Memory B cell (primary cell): ENCODE results near the gene SMIM41.
A peak's percentile ranks its signal among the peaks of the same experiment; 100 is the strongest.
"Not testable (repeated sequence)": the region's sequence is repeated elsewhere in the genome, so short reads cannot be mapped to it uniquely, and the experiment has no call there.

Experiments
- ATAC-seq: fragments of 150-1000 bp; cut with Tn5 transposase; 2 replicates; pipeline ENCODE4 v1.10.0; 2021; ENCODE audit warnings: low read depth, mild to moderate bottlenecking, moderate library complexity
- DNase-seq, 2 donors: peaks; one replicate each; pipeline ENCODE4 v3.0.0; 2022; ENCODE audit warnings: low spot score in 2 of 2
- H3K27ac Mint-ChIP-seq: one replicate; pipeline ENCODE4 v1.8.0; 2022; ENCODE audit warnings: mild to moderate bottlenecking, moderate library complexity, mixed read lengths
- H3K27me3 Mint-ChIP-seq: one replicate; pipeline ENCODE4 v1.8.0; 2022; ENCODE audit warnings: mixed read lengths
- H3K36me3 Mint-ChIP-seq: one replicate; pipeline ENCODE4 v1.8.0; 2022; ENCODE audit warnings: mild to moderate bottlenecking, mixed read lengths
- H3K4me1 Mint-ChIP-seq: one replicate; pipeline ENCODE4 v1.8.0; 2022; ENCODE audit warnings: mixed read lengths
- H3K4me3 Mint-ChIP-seq: one replicate; pipeline ENCODE4 v1.8.0; 2022; ENCODE audit warnings: mild to moderate bottlenecking, moderate library complexity, mixed read lengths
- H3K9me3 Mint-ChIP-seq: one replicate; pipeline ENCODE4 v1.8.0; 2022; ENCODE audit warnings: mixed read lengths

Gene SMIM41

GRCh38 chr12:52097045-52097666, 17.7 kb downstream of the SMIM41 start:
- Mint-ChIP-seq H3K27me3 (peaks cover 22% of the 10 kb centered on the region), H3K4me1 (no peaks in the 10 kb centered on the region), H3K36me3 (no peaks in the 10 kb centered on the region), H3K4me3 (no peak overlapping the region), H3K9me3 (no peaks in the 10 kb centered on the region), H3K27ac (no peak overlapping the region)
- ATAC-seq: no peak
- DNase-seq: no peak

DNA sequence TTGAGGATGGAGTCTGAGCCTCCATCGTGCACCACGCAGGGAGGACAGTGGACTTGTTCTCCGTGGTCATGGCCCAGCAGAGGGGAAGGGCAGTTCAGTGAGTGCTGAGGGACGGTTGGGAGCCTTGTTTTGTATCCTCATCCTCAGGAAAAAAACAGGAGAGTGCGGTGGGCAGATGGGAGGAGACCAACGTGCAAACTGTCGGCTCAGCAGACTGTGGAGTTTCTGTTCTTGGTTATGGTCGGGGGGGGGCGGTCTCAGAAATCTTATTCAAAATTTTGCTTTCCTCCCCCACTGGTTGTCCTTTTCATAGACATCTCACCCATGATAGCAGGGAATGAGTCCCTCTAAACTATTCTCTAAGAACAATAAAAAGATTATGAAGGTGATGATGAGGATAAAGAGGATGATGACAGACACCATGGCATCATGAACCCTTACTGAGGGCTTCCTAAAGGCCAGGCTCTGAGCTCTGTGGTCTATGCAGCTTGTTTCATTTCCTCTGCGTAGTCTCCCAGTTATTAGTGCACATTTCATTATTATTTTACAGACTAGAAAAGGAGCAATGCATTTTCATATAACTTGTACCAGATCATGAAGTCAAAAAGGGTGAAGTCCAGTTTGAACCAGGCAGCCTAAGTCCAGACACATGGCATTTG, 25.1 kb downstream of the SMIM41 start:
- Mint-ChIP-seq H3K4me3 (peak overlapping the region; percentile 60), H3K27ac (peak overlapping the region; percentile 1)
- H3K4me1 Mint-ChIP-seq, H3K27me3 Mint-ChIP-seq, H3K9me3 Mint-ChIP-seq, H3K36me3 Mint-ChIP-seq: not testable (repeated sequence)
- ATAC-seq (peak; percentile 47), DNase-seq (peak in 1 of 2 donors; percentile 31)

DNA sequence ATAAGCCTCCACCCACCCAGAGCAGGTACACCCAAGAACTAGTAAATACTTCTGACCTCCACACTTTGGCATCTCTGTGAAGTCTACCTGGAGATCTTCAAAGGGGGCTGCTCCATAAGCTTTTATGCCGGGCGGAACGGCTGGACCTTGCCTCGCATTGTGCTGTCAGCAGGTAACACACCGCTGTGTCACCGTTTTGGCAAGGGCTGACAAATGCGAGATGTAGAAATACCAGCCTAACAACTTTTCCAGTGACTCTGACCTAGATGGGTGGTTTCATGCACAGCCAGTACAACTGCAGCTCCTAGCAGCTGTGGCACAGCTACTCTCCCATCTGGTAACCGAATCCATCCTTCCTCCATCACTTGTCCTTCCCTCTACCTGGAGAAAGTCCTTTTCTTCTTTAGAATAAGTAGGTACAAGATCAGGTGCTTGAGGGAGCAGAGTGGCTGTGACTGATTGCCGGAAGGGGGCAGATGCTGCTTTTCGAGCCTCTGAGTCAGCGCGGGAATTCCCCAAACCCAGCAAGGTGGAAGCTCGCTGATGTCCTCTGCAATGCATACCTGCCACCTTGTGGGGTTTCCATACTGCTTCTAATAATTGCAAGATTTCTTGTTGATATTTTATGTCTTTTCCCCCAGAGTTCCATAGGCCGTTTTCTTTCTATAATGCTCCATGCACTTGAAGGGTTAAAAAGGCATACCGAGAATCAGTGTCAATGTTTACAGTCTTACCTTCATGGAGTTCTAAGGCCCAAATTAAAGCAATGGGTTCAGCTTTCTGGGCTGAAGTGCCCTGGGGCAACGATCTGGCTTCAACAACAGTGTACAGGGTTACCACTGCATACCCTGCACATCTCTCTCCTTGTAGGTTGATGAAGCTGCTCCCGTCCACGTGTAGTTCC, 37.0 kb downstream of the SMIM41 start:
- DNase-seq: peak; percentile 50 to 66
- not testable (repeated sequence) for H3K4me3 Mint-ChIP-seq, H3K27me3 Mint-ChIP-seq, ATAC-seq, H3K36me3 Mint-ChIP-seq, H3K9me3 Mint-ChIP-seq
- Mint-ChIP-seq H3K27ac (peak overlapping the region; percentile 76), H3K4me1 (peaks cover 28% of the 10 kb centered on the region)

- Mint-ChIP-seq H3K27ac (peak overlapping the region; percentile 81), H3K4me1 (peaks cover 35% of the 10 kb centered on the region)
- DNase-seq (peak in 1 of 2 donors; percentile 20), ATAC-seq (peak; percentile 27)
- H3K27me3 Mint-ChIP-seq, H3K36me3 Mint-ChIP-seq, H3K9me3 Mint-ChIP-seq, H3K4me3 Mint-ChIP-seq: not testable (repeated sequence)
Measured at GRCh38 chr12:52117806-52118475, 38.4 kb downstream of the SMIM41 start.

- Mint-ChIP-seq H3K4me1 (peaks cover 35% of the 10 kb centered on the region), H3K9me3 (no peaks in the 10 kb centered on the region), H3K36me3 (no peaks in the 10 kb centered on the region), H3K4me3 (peak overlapping the region; percentile 24), H3K27ac (peak overlapping the region; percentile 75), H3K27me3 (no peaks in the 10 kb centered on the region)
- ATAC-seq (peak; percentile 18), DNase-seq (peak; percentile 23 to 49)
Measured at GRCh38 chr12:52119398-52120254, 40.1 kb downstream of the SMIM41 start.

- no peaks in the 10 kb centered on the region for H3K9me3 Mint-ChIP-seq
- no peak for DNase-seq
- peak overlapping the region; percentile 50 for H3K27ac Mint-ChIP-seq
- peaks cover 35% of the 10 kb centered on the region for H3K4me1 Mint-ChIP-seq
- peaks cover 7% of the 10 kb centered on the region for H3K27me3 Mint-ChIP-seq
- no peak overlapping the region for H3K4me3 Mint-ChIP-seq
- no peaks in the 10 kb centered on the region for H3K36me3 Mint-ChIP-seq
- ATAC-seq: no peak
Measured at GRCh38 chr12:52120951-52121823, 41.7 kb downstream of the SMIM41 start.

GRCh38 chr12:52121824-52122539, 42.5 kb downstream of the SMIM41 start:
- H3K27ac Mint-ChIP-seq: peak overlapping the region; percentile 50
- ATAC-seq: no peak
- H3K36me3 Mint-ChIP-seq: no peaks in the 10 kb centered on the region
- peaks cover 30% of the 10 kb centered on the region for H3K4me1 Mint-ChIP-seq
- H3K9me3 Mint-ChIP-seq: no peaks in the 10 kb centered on the region
- peaks cover 11% of the 10 kb centered on the region for H3K27me3 Mint-ChIP-seq
- DNase-seq: peak; percentile 59 to 67
- no peak overlapping the region for H3K4me3 Mint-ChIP-seq

DNA sequence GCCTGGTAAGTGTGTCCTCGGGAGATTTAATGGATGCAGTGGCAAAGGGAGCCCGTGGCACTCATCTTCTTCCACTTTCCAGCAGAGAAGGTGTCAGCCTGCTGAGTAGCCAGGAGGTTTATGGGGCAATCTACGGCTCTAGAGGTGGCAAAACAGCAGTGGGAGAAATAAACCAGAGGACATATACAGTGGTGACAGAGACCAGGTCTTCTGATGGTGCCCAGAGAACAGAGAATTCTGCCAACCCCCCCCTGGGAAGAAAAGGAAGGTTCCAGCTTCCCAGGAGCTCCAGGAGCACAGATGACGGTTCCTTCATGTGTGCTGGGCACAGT, 43.0 kb downstream of the SMIM41 start:
- DNase-seq: no peak
- Mint-ChIP-seq H3K27ac (no peak overlapping the region), H3K4me3 (no peak overlapping the region), H3K36me3 (no peaks in the 10 kb centered on the region), H3K9me3 (no peaks in the 10 kb centered on the region), H3K27me3 (peaks cover 16% of the 10 kb centered on the region), H3K4me1 (peaks cover 29% of the 10 kb centered on the region)
- no peak for ATAC-seq

GRCh38 chr12:52122904-52123303, 43.4 kb downstream of the SMIM41 start:
- no peaks in the 10 kb centered on the region for H3K36me3 Mint-ChIP-seq
- DNase-seq: no peak
- peaks cover 17% of the 10 kb centered on the region for H3K27me3 Mint-ChIP-seq
- no peak overlapping the region for H3K27ac Mint-ChIP-seq
- ATAC-seq: no peak
- H3K9me3 Mint-ChIP-seq: no peaks in the 10 kb centered on the region
- H3K4me3 Mint-ChIP-seq: no peak overlapping the region
- H3K4me1 Mint-ChIP-seq: peaks cover 25% of the 10 kb centered on the region

DNA sequence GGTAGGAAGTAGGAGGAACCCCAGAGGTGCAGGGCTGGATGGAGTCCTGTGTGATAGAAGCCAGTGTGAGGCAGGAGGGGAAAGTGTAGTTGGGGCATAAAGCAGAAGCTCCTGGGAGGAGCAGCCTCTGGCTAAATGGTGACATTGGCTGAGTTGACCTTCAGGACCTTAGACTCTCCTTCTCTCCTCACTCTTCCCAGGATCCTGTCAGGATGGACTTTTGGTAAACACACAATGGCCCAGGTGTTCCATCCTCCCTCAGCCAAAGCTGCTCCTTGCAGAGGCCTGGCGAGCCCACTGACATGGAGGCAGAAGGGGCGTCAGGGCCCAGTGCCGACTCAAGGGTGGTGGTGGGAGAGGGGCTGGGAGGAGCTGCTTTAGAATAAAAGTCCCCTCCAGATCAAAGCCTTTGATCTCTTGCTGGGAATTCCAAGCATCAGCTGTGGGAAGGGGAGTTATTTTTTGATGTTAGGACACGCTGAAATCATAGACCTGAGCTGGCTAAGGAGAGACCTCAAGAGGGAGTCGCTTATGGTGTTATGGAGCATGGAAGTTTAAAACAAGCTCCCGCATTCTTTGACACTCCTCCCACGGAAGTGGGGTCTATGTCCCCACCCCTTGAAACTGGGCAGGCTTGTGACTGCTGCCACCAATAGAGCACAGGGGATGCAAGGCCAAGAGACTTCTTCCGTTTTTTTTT, 44.1 kb downstream of the SMIM41 start:
- peaks cover 18% of the 10 kb centered on the region for H3K4me1 Mint-ChIP-seq
- DNase-seq: no peak
- H3K4me3 Mint-ChIP-seq: no peak overlapping the region
- no peaks in the 10 kb centered on the region for H3K9me3 Mint-ChIP-seq
- no peaks in the 10 kb centered on the region for H3K36me3 Mint-ChIP-seq
- peak; percentile 54 for ATAC-seq
- H3K27ac Mint-ChIP-seq: no peak overlapping the region
- H3K27me3 Mint-ChIP-seq: peaks cover 18% of the 10 kb centered on the region

GRCh38 chr12:52125476-52125900, 46.0 kb downstream of the SMIM41 start:
- ATAC-seq: no peak
- no peak for DNase-seq
- no peak overlapping the region for H3K4me3 Mint-ChIP-seq
- peaks cover 7% of the 10 kb centered on the region for H3K4me1 Mint-ChIP-seq
- no peaks in the 10 kb centered on the region for H3K36me3 Mint-ChIP-seq
- H3K9me3 Mint-ChIP-seq: no peaks in the 10 kb centered on the region
- peaks cover 18% of the 10 kb centered on the region for H3K27me3 Mint-ChIP-seq
- no peak overlapping the region for H3K27ac Mint-ChIP-seq
